ENCODE results near the gene SYNE1.

SYNE1 gene

DNA sequence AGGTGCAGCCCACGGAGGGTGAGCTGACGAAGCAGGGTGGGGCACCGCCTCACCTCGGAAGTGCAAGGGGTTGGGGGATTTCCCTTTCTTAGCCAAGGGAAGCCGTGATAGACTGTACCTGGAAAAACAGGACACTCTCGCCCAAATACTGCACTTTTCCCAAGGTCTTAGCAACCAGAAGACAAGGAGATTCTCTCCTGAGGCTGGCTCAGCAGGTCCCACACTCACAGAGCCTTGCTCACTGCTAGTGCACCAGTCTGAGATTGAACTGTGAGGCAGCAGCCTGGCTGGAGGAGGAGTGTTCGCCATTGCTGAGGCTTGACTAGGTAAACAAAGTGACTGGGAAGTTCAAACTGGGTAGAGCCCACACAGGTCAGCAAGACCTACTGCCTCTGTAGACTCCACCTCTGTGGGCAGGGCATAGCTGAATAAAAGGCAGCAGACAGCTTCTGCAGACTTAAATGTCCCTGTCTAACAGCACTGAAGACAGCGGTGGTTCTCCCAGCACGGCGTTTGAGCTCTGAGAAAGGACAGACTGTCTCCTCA is 28.0 kb downstream of the SYNE1 start:
- TF ChIP-seq, protein P1, sequence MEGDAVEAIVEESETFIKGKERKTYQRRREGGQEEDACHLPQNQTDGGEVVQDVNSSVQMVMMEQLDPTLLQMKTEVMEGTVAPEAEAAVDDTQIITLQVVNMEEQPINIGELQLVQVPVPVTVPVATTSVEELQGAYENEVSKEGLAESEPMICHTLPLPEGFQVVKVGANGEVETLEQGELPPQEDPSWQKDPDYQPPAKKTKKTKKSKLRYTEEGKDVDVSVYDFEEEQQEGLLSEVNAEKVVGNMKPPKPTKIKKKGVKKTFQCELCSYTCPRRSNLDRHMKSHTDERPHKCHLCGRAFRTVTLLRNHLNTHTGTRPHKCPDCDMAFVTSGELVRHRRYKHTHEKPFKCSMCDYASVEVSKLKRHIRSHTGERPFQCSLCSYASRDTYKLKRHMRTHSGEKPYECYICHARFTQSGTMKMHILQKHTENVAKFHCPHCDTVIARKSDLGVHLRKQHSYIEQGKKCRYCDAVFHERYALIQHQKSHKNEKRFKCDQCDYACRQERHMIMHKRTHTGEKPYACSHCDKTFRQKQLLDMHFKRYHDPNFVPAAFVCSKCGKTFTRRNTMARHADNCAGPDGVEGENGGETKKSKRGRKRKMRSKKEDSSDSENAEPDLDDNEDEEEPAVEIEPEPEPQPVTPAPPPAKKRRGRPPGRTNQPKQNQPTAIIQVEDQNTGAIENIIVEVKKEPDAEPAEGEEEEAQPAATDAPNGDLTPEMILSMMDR (conservative IDR thresholded peaks at IDR 0.05) = no peak
- H3K27ac ChIP-seq = no peak overlapping the region

- no peak overlapping the region for H3K27ac ChIP-seq
- TF ChIP-seq, protein P1 (conservative IDR thresholded peaks at IDR 0.05) = no peak
- no peak for TF ChIP-seq ZFX (IDR thresholded peaks at IDR 0.05)
Measured at GRCh38 chr6:152605941-152606340, 31.2 kb downstream of the SYNE1 start.

DNA sequence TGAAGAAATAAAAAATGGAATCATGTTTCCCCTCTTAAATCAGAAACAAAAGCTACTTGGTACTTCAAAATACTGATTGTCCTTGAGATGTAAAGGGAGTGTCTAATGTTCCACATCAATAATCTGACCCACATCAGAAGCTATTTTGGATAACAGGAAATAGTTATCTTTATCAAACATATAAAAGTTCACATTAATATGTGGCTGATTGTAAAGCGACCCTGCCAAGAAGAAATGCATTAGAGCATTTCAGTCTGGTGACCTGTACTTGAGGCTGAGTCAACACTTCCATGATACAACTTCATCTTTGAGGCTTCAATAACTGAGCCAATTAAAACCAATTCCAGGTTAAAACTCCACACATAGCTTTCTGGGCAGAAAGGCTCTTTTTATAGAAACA is 31.8 kb downstream of the SYNE1 start:
- H3K27ac ChIP-seq = no peak overlapping the region
- no peak for TF ChIP-seq ZFX (IDR thresholded peaks at IDR 0.05)
- TF ChIP-seq, protein P1 (conservative IDR thresholded peaks at IDR 0.05) = no peak

- H3K27ac ChIP-seq = no peak overlapping the region
- no peak for TF ChIP-seq ZFX (IDR thresholded peaks at IDR 0.05)
- TF ChIP-seq, protein P1 (conservative IDR thresholded peaks at IDR 0.05) = no peak
Measured at GRCh38 chr6:152603911-152604310, 33.3 kb downstream of the SYNE1 start.

DNA sequence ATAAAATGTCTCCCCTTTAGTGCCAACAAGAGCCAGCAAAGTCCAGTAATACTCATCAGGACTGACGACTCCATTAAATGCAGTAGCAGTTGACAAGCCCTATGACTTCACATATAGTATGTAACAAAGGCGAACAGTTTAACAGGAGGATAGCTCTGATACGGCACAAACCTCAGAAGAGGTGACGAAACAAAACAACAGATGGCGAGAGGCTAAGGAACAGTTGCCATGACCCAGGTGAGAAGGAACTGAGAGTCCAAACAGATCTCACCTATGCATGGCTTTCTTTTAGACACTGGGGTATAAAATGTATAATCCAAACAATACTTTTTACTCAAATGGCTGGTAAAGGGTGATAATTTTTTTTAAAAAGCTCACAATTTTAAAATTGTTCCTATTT is 37.1 kb downstream of the SYNE1 start:
- H3K27ac ChIP-seq = no peak overlapping the region
- TF ChIP-seq ZFX (IDR thresholded peaks at IDR 0.05) = no peak
- TF ChIP-seq, protein P1 (conservative IDR thresholded peaks at IDR 0.05) = no peak

DNA sequence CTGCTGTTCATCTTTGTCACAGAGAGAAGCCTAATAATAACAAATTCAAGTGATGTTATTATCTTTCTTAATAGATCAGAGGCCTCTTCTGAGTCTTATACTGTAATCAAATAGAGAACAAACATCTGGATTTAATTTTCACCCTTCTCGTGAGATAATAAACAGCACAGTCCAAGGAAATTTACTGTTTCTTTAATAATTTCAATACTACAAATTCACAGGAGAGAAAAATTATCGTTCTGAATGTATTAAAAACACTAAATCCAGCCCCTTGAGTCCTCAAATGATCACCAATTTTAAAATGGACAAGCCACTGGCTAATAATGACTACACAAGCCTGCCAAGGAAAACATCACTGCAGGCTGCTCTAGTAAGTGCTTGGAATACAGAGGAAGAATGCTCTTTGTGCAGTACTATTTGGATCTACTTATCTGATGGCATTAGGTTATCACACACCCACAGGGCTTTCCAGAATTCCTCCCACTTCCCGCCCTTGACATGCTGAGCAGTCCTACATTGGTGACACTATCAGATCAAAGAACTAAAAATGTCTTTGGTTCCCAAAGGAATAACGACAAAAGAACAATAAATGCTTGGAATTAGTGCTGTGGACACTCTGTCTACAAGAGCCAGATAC is 38.1 kb downstream of the SYNE1 start:
- H3K27ac ChIP-seq = no peak overlapping the region
- TF ChIP-seq, protein P1 (conservative IDR thresholded peaks at IDR 0.05) = no peak
- no peak for TF ChIP-seq ZFX (IDR thresholded peaks at IDR 0.05)

DNA sequence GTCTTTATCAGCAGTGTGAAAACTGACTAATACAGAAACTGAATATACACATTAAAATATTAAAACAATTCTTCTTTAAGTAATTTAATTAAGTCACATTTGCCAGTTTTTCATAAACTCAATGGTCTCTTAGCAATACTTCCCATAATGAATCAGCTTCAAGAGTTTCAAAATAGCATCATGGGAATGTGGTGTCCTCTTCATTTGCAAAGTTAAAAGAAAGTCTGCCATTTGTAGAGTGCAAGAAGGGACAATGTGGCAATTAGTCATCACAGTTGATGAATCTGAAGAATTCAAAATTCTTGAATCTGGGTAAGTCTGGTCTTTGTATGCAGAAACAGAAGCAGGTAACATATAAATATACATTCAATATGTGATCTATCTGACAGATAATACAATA is 38.7 kb downstream of the SYNE1 start:
- no peak overlapping the region for H3K27ac ChIP-seq
- TF ChIP-seq ZFX (IDR thresholded peaks at IDR 0.05) = no peak
- TF ChIP-seq, protein P1 (conservative IDR thresholded peaks at IDR 0.05) = no peak

Data from C4-2B (cell line).